CD4-positive, CD25-positive, alpha-beta regulatory T cell (primary cell): ENCODE results near the gene KRT81. TPM values are rescaled to one million over a fixed set of nuclear protein-coding genes. Genes with fewer than 3 reads are reported as not detected.
"Not testable (repeated sequence)": the region's sequence is repeated elsewhere in the genome, so short reads cannot be mapped to it uniquely, and the experiment has no call there.

Experiments used
- ATAC-seq, 2 donors: fragments of 150-1000 bp; cut with Tn5 transposase; one replicate each; pipeline ENCODE4 v1.10.0; 2021; ENCODE audit warnings: low read depth in 2 of 2, moderate number of reproducible peaks in 2 of 2, moderate library complexity in 1 of 2
- DNase-seq, 3 donors: peaks; one replicate each; pipeline versions ENCODE4 v3.0.0 to v3.0.0-alpha.2; 2012 to 2022; ENCODE audit warnings: mixed read lengths in 1 of 3
- H3K27ac ChIP-seq: one replicate; pipeline ENCODE4 v1.7.0; 2013; ENCODE audit warnings: mild to moderate bottlenecking, low read length; ENCODE audit not compliant: insufficient read depth, poor library complexity, severe bottlenecking
- H3K27me3 ChIP-seq: one replicate; pipeline ENCODE4 v1.7.0; 2013; ENCODE audit warnings: low read length; ENCODE audit not compliant: control insufficient read depth, insufficient read depth
- H3K36me3 ChIP-seq: one replicate; pipeline ENCODE4 v1.7.0; 2013; ENCODE audit warnings: mild to moderate bottlenecking, low read length, moderate library complexity; ENCODE audit not compliant: control insufficient read depth, insufficient read depth
- H3K4me1 ChIP-seq: 2 replicates; pipeline ENCODE4 v1.7.0; 2013; ENCODE audit warnings: mild to moderate bottlenecking, low read length; ENCODE audit not compliant: insufficient read depth, control insufficient read depth, poor library complexity, severe bottlenecking
- H3K4me3 ChIP-seq: one replicate; pipeline ENCODE4 v1.7.0; 2013; ENCODE audit warnings: low read depth, mild to moderate bottlenecking, low read length, moderate library complexity
- H3K9me3 ChIP-seq, 2 experiments: 1 replicate in 1 of 2; 2 replicates in 1 of 2; pipeline ENCODE4 v1.7.0; 2013; ENCODE audit warnings: low read length in 2 of 2, mild to moderate bottlenecking in 1 of 2, moderate library complexity in 1 of 2; ENCODE audit not compliant: control insufficient read depth in 2 of 2
- H3K27ac Mint-ChIP-seq, 3 donors: one replicate each; pipeline ENCODE4 v1.8.0; 2020 to 2022; ENCODE audit warnings: mild to moderate bottlenecking in 3 of 3, mixed read lengths in 3 of 3, moderate library complexity in 2 of 3
- H3K27me3 Mint-ChIP-seq: one replicate; pipeline ENCODE4 v1.8.0; 2022; ENCODE audit warnings: mild to moderate bottlenecking, mixed read lengths
- H3K36me3 Mint-ChIP-seq: one replicate; pipeline ENCODE4 v1.8.0; 2020; ENCODE audit warnings: mixed read lengths
- H3K4me1 Mint-ChIP-seq, 4 donors: one replicate each; pipeline ENCODE4 v1.8.0; 2020 to 2022; ENCODE audit warnings: mixed read lengths in 4 of 4, mild to moderate bottlenecking in 1 of 4
- H3K4me3 Mint-ChIP-seq, 4 donors: one replicate each; pipeline ENCODE4 v1.8.0; 2020 to 2022; ENCODE audit warnings: mild to moderate bottlenecking in 4 of 4, mixed read lengths in 4 of 4, moderate library complexity in 3 of 4
- H3K9me3 Mint-ChIP-seq, 7 donors: one replicate each; pipeline ENCODE4 v1.8.0; 2020 to 2022; ENCODE audit warnings: mixed read lengths in 7 of 7, mild to moderate bottlenecking in 3 of 7, moderate library complexity in 2 of 7
- polyA plus RNA-seq, 4 donors: library from polyadenylated mRNA; unstranded; fragments of 300-500 nt; fragmentation: Illumina TruSeq; gene quantifications; one replicate each; pipeline ENCODE4 v1.2.3, GENCODE V29; 2021
- total RNA-seq: library from RNA; stranded (reverse); gene quantifications from one replicate; pipeline ENCODE4 v1.2.3, GENCODE V29; 2022

The KRT81 gene
- total and polyA plus RNA-seq, 5 donors from 2014 or later = not detected

DNA sequence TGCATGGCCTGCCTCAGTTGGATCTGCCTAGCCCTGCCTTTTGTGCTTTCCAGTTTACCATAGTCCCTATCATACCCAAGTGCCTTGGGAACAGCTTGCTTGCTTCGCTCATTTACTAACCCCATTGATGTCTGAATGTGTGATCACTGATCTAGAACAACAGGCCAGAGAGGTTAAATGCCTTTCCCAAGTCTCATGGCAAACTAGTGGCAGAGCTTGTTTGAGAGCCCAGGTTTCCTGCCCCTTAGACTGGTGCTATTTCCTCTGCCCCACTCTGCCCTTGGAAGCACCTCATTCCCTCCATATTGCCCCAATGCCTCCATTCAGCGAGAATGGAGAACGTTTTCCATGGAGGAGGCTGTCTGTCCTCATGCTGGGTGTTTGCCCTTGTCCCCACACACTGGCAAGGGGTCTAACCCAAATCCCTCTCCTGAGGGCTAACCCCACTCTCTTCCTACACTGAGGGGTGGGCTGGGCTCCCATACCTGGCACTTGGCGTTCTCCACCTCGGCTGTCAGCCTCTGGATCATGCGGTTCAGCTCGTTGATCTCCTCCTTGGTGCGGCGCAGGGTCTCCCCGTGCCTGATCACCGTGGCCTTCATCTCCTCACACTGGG is 38.5 kb downstream of the KRT81 start:
- Mint-ChIP-seq H3K9me3 (peaks cover 0 to 2% (median 0%) of the 10 kb centered on the region in 7 donors), H3K27me3 (peaks cover 35% of the 10 kb centered on the region)

DNA sequence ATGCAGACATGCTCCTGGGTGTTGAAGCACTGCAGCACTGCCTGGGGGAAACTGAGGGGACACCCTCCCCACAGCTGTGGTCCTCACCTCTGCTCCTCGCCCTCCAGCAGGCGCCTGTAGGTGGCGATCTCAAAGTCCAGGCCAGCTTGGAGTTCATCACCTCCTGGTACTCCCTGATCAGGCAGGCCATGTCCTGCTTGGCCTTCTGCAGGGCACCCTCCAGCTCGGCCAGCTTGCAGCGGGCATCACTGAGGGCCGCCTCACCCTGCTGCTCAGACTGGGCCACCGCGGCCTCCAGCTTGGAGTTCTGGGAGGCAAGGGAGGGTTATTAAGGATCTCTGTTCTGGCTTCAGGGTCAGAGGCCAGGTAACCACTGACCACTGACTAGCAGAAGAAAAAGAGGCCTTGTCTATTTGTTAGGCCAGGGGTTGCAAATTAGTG is 39.1 kb downstream of the KRT81 start:
- ATAC-seq, H3K9me3 Mint-ChIP-seq, H3K27ac ChIP-seq, H3K4me3 ChIP-seq, H3K36me3 ChIP-seq, H3K9me3 ChIP-seq, DNase-seq, H3K4me1 ChIP-seq, H3K27ac Mint-ChIP-seq, H3K36me3 Mint-ChIP-seq, H3K4me3 Mint-ChIP-seq, H3K27me3 ChIP-seq: not testable (repeated sequence)
- peaks cover 0 to 18% (median 4%) of the 10 kb centered on the region in 4 donors for H3K4me1 Mint-ChIP-seq
- peaks cover 28% of the 10 kb centered on the region for H3K27me3 Mint-ChIP-seq

More for the DNA sequence above, 38.5 kb downstream of the KRT81 start:
- Histone ChIP-seq H3K27ac (no peak overlapping the region), H3K4me3 (no peak overlapping the region), H3K27me3 (no peaks in the 10 kb centered on the region), H3K9me3 (no peaks in the 10 kb centered on the region), H3K36me3 (no peaks in the 10 kb centered on the region), H3K4me1 (no peaks in the 10 kb centered on the region)
- Mint-ChIP-seq H3K4me1 (peaks cover 0 to 18% (median 4%) of the 10 kb centered on the region in 4 donors), H3K36me3 (peaks cover 4% of the 10 kb centered on the region), H3K27ac (no peak overlapping the region), H3K4me3 (no peak overlapping the region)
- ATAC-seq (no peak), DNase-seq (no peak)

DNA sequence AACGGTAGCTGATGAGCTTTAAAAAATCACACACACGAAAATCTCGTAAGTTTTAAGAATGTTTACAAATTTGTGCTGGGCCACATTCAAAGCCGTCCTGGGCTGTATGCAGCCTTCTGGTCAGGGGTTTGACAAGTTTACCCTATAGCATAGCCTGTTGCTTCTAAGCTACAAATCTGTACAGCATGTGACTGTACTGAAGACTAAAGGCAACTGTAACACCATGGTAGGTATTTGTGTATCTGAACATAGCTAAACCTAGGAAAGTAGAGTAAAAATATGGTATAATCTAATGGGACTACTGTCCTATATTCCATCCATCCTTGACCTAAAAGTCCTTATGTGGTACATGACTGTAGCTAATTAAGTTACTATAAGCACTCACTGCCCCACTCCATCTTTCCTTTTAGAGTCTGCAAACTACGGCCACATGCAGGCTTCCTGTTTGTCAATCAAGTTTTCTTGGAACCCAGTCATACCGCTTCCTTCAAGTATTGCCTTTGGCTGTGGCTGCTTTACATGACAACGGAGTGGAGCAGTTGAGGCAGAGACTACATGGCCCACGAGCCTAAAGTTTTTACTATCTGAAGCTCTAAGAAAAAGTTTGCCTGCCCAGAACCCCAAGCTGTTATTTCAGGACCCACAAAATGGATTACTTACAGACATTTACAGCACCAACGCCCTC is 39.8 kb downstream of the KRT81 start:
- H3K4me1 Mint-ChIP-seq = peaks cover 0 to 18% (median 4%) of the 10 kb centered on the region in 4 donors
- peaks cover 0 to 2% (median 0%) of the 10 kb centered on the region in 7 donors for H3K9me3 Mint-ChIP-seq
- peaks cover 4% of the 10 kb centered on the region for H3K36me3 Mint-ChIP-seq
- no peaks in the 10 kb centered on the region for H3K9me3 ChIP-seq
- H3K27ac Mint-ChIP-seq = no peak overlapping the region
- peaks cover 23% of the 10 kb centered on the region for H3K27me3 Mint-ChIP-seq
- H3K36me3 ChIP-seq = no peaks in the 10 kb centered on the region
- ATAC-seq = no peak
- H3K4me1 ChIP-seq = no peaks in the 10 kb centered on the region
- no peak overlapping the region for H3K4me3 ChIP-seq
- H3K27ac ChIP-seq = no peak overlapping the region
- no peak overlapping the region for H3K4me3 Mint-ChIP-seq
- peak in 1 of 3 donors; percentile 86 for DNase-seq
- no peaks in the 10 kb centered on the region for H3K27me3 ChIP-seq

DNA sequence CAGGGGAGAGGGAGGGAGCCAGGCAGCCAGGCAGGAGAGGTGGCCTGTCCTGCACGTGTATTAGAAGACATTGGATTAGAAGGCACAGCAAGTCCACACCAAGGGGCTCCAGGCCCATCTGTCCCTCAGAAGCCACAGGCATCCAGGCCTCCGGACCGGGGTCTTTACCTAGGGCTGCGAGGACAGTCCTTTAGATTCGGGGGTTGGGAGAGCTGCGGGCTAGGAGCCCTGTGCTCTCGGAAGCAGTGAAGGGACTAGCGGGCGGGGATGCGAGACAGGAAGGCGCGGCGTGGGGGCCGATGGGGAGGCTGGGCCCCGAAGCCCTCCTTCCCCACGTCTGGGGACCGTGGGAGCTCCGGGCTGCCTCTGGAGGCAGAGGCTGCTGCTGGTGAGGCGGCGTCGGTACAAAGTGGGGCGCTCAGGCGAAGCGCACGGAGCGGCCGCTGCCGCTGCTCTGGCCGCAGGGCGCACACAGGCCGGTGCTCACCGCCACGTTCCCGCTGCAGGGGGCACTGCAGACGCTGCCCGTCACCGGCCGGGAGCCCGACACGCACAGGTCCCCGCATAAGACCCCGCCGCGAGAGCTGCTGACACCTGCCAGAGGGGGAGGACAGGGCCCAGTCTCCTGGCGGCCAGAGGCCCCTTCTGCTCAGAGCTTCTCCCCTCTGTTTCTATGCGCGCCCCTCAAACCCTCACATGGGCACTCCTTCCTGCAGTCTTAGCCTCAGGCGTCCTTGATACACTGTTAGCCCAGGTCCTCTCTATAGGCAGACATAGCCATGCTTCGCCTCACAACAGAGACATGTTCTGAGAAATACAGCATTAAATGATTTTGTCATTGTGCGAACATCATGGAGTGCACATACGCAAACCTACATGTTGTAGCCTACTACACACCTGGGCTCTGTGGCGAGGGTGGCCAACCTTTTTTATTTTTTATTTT is 41.0 kb downstream of the KRT81 start:
- no peaks in the 10 kb centered on the region for H3K36me3 ChIP-seq
- H3K9me3 ChIP-seq = no peaks in the 10 kb centered on the region
- no peak for ATAC-seq
- H3K27me3 Mint-ChIP-seq = peaks cover 15% of the 10 kb centered on the region
- no peak overlapping the region for H3K4me3 ChIP-seq
- H3K4me1 ChIP-seq = no peaks in the 10 kb centered on the region
- H3K36me3 Mint-ChIP-seq = peaks cover 4% of the 10 kb centered on the region
- no peaks in the 10 kb centered on the region for H3K27me3 ChIP-seq
- no peak overlapping the region for H3K4me3 Mint-ChIP-seq
- no peak overlapping the region for H3K27ac ChIP-seq
- peaks cover 0 to 23% (median 7%) of the 10 kb centered on the region in 4 donors for H3K4me1 Mint-ChIP-seq
- peak overlapping the region in 1 of 3 donors; percentile 6 for H3K27ac Mint-ChIP-seq
- DNase-seq = no peak
- no peaks in the 10 kb centered on the region for H3K9me3 Mint-ChIP-seq

DNA sequence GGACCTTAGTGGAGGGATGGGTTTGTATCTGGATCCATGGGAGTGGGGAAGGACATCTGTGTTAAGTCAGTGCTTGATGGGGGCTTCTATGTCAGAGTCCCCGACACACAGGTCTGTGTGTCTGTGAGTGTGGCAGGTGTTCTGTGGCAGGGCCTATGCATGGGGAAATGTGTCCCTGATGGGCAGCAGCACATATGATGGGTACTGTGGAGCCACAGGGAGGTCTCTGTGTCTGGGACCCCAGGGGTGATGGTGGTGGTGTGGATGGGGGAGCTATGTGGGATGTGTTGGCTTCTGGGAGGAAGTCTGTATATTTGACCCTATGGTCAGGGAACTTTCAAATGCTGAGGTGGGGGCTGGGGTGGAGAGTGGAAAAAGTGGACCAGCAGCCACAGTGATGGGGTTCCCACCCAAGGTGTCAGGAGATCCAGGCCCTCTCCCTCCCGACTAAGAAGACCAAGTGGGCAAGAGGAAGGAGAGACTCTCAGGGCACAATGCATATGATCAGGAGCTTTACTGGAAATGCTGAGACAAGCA is 41.8 kb downstream of the KRT81 start:
- Mint-ChIP-seq H3K4me3 (no peak overlapping the region), H3K4me1 (peaks cover 0 to 24% (median 7%) of the 10 kb centered on the region in 4 donors), H3K27me3 (peaks cover 10% of the 10 kb centered on the region), H3K36me3 (peaks cover 4% of the 10 kb centered on the region), H3K27ac (peak overlapping the region in 1 of 3 donors; percentile 6), H3K9me3 (no peaks in the 10 kb centered on the region)
- no peaks in the 10 kb centered on the region for H3K27me3 ChIP-seq
- no peak overlapping the region for H3K27ac ChIP-seq
- H3K4me1 ChIP-seq = no peaks in the 10 kb centered on the region
- DNase-seq (no peak), ATAC-seq (no peak)
- H3K36me3 ChIP-seq = no peaks in the 10 kb centered on the region
- no peak overlapping the region for H3K4me3 ChIP-seq
- no peaks in the 10 kb centered on the region for H3K9me3 ChIP-seq

DNA sequence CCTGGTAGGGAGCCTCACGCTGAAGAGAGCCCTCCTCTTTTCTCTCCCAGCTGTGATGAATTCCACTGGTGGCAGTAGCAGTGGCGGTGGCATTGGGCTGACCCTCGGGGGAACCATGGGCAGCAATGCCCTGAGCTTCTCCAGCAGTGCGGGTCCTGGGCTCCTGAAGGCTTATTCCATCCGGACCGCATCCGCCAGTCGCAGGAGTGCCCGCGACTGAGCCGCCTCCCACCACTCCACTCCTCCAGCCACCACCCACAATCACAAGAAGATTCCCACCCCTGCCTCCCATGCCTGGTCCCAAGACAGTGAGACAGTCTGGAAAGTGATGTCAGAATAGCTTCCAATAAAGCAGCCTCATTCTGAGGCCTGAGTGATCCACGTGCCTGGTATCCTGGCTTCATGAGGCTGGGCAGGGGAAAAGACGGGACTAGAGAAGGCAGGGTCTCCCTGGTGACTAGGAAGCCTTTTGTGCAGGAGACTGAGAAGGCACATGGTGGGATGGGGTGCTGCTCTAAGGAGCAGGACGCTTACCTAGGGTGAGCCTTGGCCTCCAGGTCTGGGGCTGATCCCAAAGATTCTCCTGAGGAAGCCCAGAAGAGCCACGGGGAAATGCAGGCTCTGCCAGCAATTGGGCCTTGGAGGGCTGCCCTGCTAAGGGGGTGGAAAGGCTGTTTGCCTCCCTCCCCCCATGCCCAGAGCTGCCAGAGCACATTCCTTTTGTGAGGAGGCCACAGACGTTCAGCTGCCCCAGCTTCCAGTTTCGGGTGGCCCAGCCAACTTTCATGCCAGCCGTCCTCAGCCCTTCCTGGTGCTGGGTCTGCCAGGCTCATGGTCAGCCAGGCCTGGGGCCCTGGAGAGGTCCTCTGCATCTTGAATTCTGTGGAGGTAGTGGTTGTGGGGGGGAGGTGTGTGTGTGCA is 42.5 kb downstream of the KRT81 start:
- H3K4me3 Mint-ChIP-seq = no peak overlapping the region
- peaks cover 9% of the 10 kb centered on the region for H3K27me3 Mint-ChIP-seq
- H3K36me3 Mint-ChIP-seq = peaks cover 4% of the 10 kb centered on the region
- Histone ChIP-seq H3K27ac (no peak overlapping the region), H3K4me1 (peaks cover 4% of the 10 kb centered on the region), H3K4me3 (no peak overlapping the region), H3K9me3 (no peaks in the 10 kb centered on the region), H3K27me3 (no peaks in the 10 kb centered on the region), H3K36me3 (no peaks in the 10 kb centered on the region)
- no peaks in the 10 kb centered on the region for H3K9me3 Mint-ChIP-seq
- DNase-seq (no peak), ATAC-seq (no peak)
- peaks cover 0 to 31% (median 8%) of the 10 kb centered on the region in 4 donors for H3K4me1 Mint-ChIP-seq
- H3K27ac Mint-ChIP-seq = no peak overlapping the region
